Neural cell (in vitro differentiated cells): Measurements from ENCODE around the gene SMARCC1. TPM values are rescaled to one million over a fixed set of nuclear protein-coding genes. Genes with fewer than 3 reads are reported as not detected.

Experiments
- H2AFZ ChIP-seq: fragments of 200-600, 300-800 bp; sonication (generic), shearing (Covaris generic); 2 replicates; pipeline ENCODE4 v1.6.0; 2014; ENCODE audit warnings: low read depth, mild to moderate bottlenecking, antibody characterized with exemption, low read length, moderate library complexity
- H3F3A ChIP-seq: fragments of 200-600 bp; shearing (Covaris generic); 2 replicates; pipeline ENCODE4 v1.6.1; 2016; ENCODE audit warnings: mild to moderate bottlenecking, moderate library complexity, mixed read lengths, antibody characterized with exemption, low read length; ENCODE audit not compliant: insufficient read depth, poor library complexity, severe bottlenecking
- H3K27ac ChIP-seq: fragments of 200-600, 300-800 bp; sonication (generic), shearing (Covaris generic); 2 replicates; pipeline ENCODE4 v1.5.1; 2014; ENCODE audit warnings: mild to moderate bottlenecking, low read length, moderate library complexity
- H3K27me3 ChIP-seq: fragments of 300-800, 200-600 bp; sonication (generic), shearing (Covaris generic); 2 replicates; pipeline ENCODE4 v1.6.0; 2014; ENCODE audit warnings: mild to moderate bottlenecking, low read depth, low read length, moderate library complexity; ENCODE audit not compliant: insufficient read depth
- H3K36me3 ChIP-seq: fragments of 300-800, 200-600 bp; sonication (generic), shearing (Covaris generic); 2 replicates; pipeline ENCODE4 v1.5.1; 2014; ENCODE audit warnings: mild to moderate bottlenecking, antibody characterized with exemption, low read length, moderate library complexity; ENCODE audit not compliant: insufficient read depth
- H3K4me2 ChIP-seq: fragments of 300-800, 200-600 bp; sonication (generic), shearing (Covaris generic); 2 replicates; pipeline ENCODE4 v1.6.0; 2014; ENCODE audit warnings: mild to moderate bottlenecking, low read length
- H3K4me3 ChIP-seq: fragments of 300-800, 200-600 bp; sonication (generic), shearing (Covaris generic); 2 replicates; pipeline ENCODE4 v1.5.1; 2014; ENCODE audit warnings: mild to moderate bottlenecking, low read length, moderate library complexity
- H3K79me2 ChIP-seq: fragments of 200-600 bp; shearing (Covaris generic); replicated peaks from 2 replicates; pipeline ENCODE4 v1.6.0; 2014; ENCODE audit warnings: mild to moderate bottlenecking, low read length, moderate library complexity; ENCODE audit not compliant: insufficient read depth
- H3K9ac ChIP-seq: fragments of 300-800, 200-600 bp; sonication (generic), shearing (Covaris generic); 2 replicates; pipeline ENCODE4 v1.6.1; 2016; ENCODE audit warnings: mild to moderate bottlenecking, low read length, mixed read lengths
- H3K9me2 ChIP-seq: fragments of 200-600 bp; shearing (Covaris generic); 2 replicates; pipeline ENCODE4 v1.6.1; 2016; ENCODE audit warnings: mild to moderate bottlenecking, low read length, mixed read lengths; ENCODE audit not compliant: insufficient read depth
- H3K9me3 ChIP-seq: fragments of 200-600, 300-800 bp; sonication (generic), shearing (Covaris generic); 2 replicates; pipeline ENCODE4 v1.6.1; 2016; ENCODE audit warnings: mild to moderate bottlenecking, mixed run types, low read length, moderate library complexity, mixed read lengths
- H4K20me1 ChIP-seq: fragments of 200-600 bp; shearing (Covaris generic); 2 replicates; pipeline ENCODE4 v1.6.1; 2016; ENCODE audit warnings: mild to moderate bottlenecking, mixed run types; ENCODE audit not compliant: insufficient read depth
- CTCF ChIP-seq: fragments of 450-650 bp; IDR thresholded peaks from 2 replicates; pipeline ENCODE4 v1.5.1; 2014; ENCODE audit warnings: antibody characterized with exemption, mild to moderate bottlenecking, moderate library complexity; ENCODE audit not compliant: poor library complexity, severe bottlenecking
- EP300 ChIP-seq: fragments of 450-650 bp; conservative IDR thresholded peaks from 2 replicates; pipeline ENCODE4 v1.6.1; 2014; ENCODE audit warnings: antibody characterized with exemption, mild to moderate bottlenecking, moderate library complexity; ENCODE audit not compliant: poor library complexity, severe bottlenecking
- EZH2 ChIP-seq: fragments of 200-600, 300-800 bp; shearing (Covaris generic), sonication (generic); IDR thresholded peaks from 2 replicates; pipeline ENCODE4 v1.6.1; 2014; ENCODE audit warnings: antibody characterized with exemption, low read length, borderline replicate concordance, mild to moderate bottlenecking; ENCODE audit not compliant: insufficient read depth, poor library complexity, severe bottlenecking
- MXI1 ChIP-seq: fragments of 450-650 bp; conservative IDR thresholded peaks from 2 replicates; pipeline ENCODE4 v1.6.1; 2014; ENCODE audit warnings: antibody characterized with exemption, mild to moderate bottlenecking; ENCODE audit not compliant: poor library complexity, severe bottlenecking
- POLR2AphosphoS5 ChIP-seq: IDR thresholded peaks from 2 replicates; pipeline ENCODE4 v1.6.1; 2012
- RAD21 ChIP-seq: fragments of 450-650 bp; conservative IDR thresholded peaks from 2 replicates; pipeline ENCODE4 v1.6.1; 2014; ENCODE audit warnings: antibody characterized with exemption, mild to moderate bottlenecking, moderate library complexity
- REST ChIP-seq: IDR thresholded peaks from 2 replicates; pipeline ENCODE4 v1.6.1; 2012; ENCODE audit warnings: borderline replicate concordance
- SMC3 ChIP-seq: fragments of 450-650 bp; conservative IDR thresholded peaks from 2 replicates; pipeline ENCODE4 v1.6.1; 2014; ENCODE audit warnings: antibody characterized with exemption, mild to moderate bottlenecking, moderate library complexity; ENCODE audit not compliant: poor library complexity
- TAF1 ChIP-seq: IDR thresholded peaks from 2 replicates; pipeline ENCODE4 v1.6.1; 2012; ENCODE audit warnings: low read depth
- polyA plus RNA-seq: library from polyadenylated mRNA; depleted of rRNA; stranded (reverse); fragments of >200 nt; gene quantifications from 2 replicates; pipeline ENCODE4 v1.2.3, GENCODE V29; 2014

The SMARCC1 gene
- polyA plus RNA-seq, 1 donor from 2014 or later = 29.4 TPM

GRCh38 chr3:47716656-47717055, 65.0 kb downstream of the SMARCC1 start:
- Histone ChIP-seq H3K27ac (no peak overlapping the region), H3K36me3 (peaks cover 4% of the 10 kb centered on the region)

GRCh38 chr3:47715928-47716327, 65.8 kb downstream of the SMARCC1 start:
- no peaks in the 10 kb centered on the region for H3K9me3 ChIP-seq
- peaks cover 10% of the 10 kb centered on the region for H3K79me2 ChIP-seq
- no peak overlapping the region for H3K4me2 ChIP-seq
- no peaks in the 10 kb centered on the region for H3K9me2 ChIP-seq
- H3K9ac ChIP-seq = no peak overlapping the region
- H3K36me3 ChIP-seq = peaks cover 4% of the 10 kb centered on the region
- H2AFZ ChIP-seq = no peak overlapping the region
- H3K4me3 ChIP-seq = no peak overlapping the region
- H3F3A ChIP-seq = no peaks in the 10 kb centered on the region
- H4K20me1 ChIP-seq = peaks cover 2% of the 10 kb centered on the region
- no peak for TF ChIP-seq CTCF
- TF ChIP-seq SMC3 = no peak
- no peak for TF ChIP-seq EZH2
- TF ChIP-seq POLR2AphosphoS5 = no peak
- TF ChIP-seq REST = no peak
- TF ChIP-seq MXI1 = no peak
- TF ChIP-seq EP300 = no peak
- TF ChIP-seq TAF1 = no peak
- H3K27me3 ChIP-seq = no peaks in the 10 kb centered on the region
- H3K27ac ChIP-seq = no peak overlapping the region

More at GRCh38 chr3:47716656-47717055, 65.0 kb downstream of the SMARCC1 start:
- Histone ChIP-seq H3K4me3 (no peak overlapping the region), H3K9ac (no peak overlapping the region), H2AFZ (no peak overlapping the region), H3F3A (no peaks in the 10 kb centered on the region), H3K79me2 (peaks cover 10% of the 10 kb centered on the region), H4K20me1 (peaks cover 5% of the 10 kb centered on the region), H3K9me2 (no peaks in the 10 kb centered on the region), H3K9me3 (no peaks in the 10 kb centered on the region), H3K4me2 (no peak overlapping the region), H3K27me3 (no peaks in the 10 kb centered on the region)
- TF ChIP-seq EZH2 (no peak), SMC3 (no peak), EP300 (no peak), MXI1 (no peak)

GRCh38 chr3:47714606-47715005, 67.1 kb downstream of the SMARCC1 start:
- peaks cover 10% of the 10 kb centered on the region for H3K79me2 ChIP-seq
- H3K9ac ChIP-seq = no peak overlapping the region
- TF ChIP-seq MXI1 (no peak), REST (no peak), TAF1 (no peak), RAD21 (no peak), CTCF (no peak), EZH2 (no peak), POLR2AphosphoS5 (no peak), EP300 (no peak), SMC3 (no peak)
- H3K9me3 ChIP-seq = no peaks in the 10 kb centered on the region
- peaks cover 2% of the 10 kb centered on the region for H4K20me1 ChIP-seq
- H3K4me3 ChIP-seq = no peak overlapping the region
- H3K27me3 ChIP-seq = no peaks in the 10 kb centered on the region
- no peak overlapping the region for H3K27ac ChIP-seq
- H2AFZ ChIP-seq = no peak overlapping the region
- peaks cover 4% of the 10 kb centered on the region for H3K36me3 ChIP-seq
- no peak overlapping the region for H3K4me2 ChIP-seq
- H3K9me2 ChIP-seq = no peaks in the 10 kb centered on the region
- H3F3A ChIP-seq = no peaks in the 10 kb centered on the region
